ENCODE data around the gene CCDC141. TPM values are rescaled to one million over a fixed set of nuclear protein-coding genes. Genes with fewer than 3 reads are reported as not detected.

CCDC141 gene
- total RNA-seq, 4 donors from 2014 or later = 0.08 to 1.3 (median 0.73) TPM

DNA sequence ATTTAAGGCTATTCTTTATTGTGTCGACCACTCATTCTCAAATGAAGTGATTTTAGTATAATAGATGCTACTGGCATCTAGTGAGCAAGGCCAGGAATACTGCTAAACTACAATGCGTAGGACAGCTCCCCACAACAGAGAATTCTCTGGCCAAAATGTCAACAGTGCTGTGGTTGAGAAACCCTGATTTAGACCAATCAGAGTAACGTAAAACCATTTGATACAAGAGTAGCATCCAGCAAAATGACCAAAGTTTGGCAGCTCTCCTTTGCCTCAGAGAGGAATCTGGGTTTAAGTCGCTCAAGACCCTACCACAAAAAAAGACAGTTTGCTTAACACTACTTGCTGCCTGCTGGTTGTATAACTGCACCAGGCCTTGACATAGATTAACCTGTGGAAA is 205.7 kb downstream of the CCDC141 start:
- Histone ChIP-seq H3K27ac (no peak overlapping the region), H3K4me1 (no peaks in the 10 kb centered on the region), H3K4me3 (no peak overlapping the region), H3K27me3 (no peaks in the 10 kb centered on the region), H3K9me3 (no peaks in the 10 kb centered on the region), H3K36me3 (no peaks in the 10 kb centered on the region)
- DNase-seq (ENCODE audit: low spot score in 2 of 2) = no peak
- TF ChIP-seq EP300 (IDR thresholded peaks at IDR 0.05) = no peak
- TF ChIP-seq, protein P1, sequence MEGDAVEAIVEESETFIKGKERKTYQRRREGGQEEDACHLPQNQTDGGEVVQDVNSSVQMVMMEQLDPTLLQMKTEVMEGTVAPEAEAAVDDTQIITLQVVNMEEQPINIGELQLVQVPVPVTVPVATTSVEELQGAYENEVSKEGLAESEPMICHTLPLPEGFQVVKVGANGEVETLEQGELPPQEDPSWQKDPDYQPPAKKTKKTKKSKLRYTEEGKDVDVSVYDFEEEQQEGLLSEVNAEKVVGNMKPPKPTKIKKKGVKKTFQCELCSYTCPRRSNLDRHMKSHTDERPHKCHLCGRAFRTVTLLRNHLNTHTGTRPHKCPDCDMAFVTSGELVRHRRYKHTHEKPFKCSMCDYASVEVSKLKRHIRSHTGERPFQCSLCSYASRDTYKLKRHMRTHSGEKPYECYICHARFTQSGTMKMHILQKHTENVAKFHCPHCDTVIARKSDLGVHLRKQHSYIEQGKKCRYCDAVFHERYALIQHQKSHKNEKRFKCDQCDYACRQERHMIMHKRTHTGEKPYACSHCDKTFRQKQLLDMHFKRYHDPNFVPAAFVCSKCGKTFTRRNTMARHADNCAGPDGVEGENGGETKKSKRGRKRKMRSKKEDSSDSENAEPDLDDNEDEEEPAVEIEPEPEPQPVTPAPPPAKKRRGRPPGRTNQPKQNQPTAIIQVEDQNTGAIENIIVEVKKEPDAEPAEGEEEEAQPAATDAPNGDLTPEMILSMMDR (IDR thresholded peaks at IDR 0.05) = no peak
- TF ChIP-seq POLR2AphosphoS5 (IDR thresholded peaks at IDR 0.05) = no peak
- no peak for TF ChIP-seq POLR2A (IDR thresholded peaks at IDR 0.05)
- 90% methylated on average over 4 of the region's 4 CpGs for WGBS

DNA sequence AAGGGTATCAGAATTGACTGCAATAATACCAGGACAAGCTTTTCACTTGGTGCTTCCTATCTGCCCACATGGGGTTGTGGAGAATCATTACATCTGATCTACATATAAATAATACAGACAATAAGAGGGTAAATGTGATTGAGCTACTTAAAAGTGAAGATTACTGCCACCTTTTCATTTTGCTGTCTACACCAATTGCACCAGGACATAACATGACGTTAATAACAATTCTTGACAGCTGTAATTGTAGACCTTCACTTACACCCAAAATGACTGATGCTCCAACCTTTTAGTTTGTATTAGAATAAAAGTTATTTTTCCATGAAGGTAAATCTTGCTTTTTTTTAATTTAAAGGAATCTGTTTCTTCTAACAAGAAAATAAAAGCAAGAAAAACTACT is 206.2 kb downstream of the CCDC141 start:
- H3K27ac ChIP-seq = no peak overlapping the region
- H3K27me3 ChIP-seq = no peaks in the 10 kb centered on the region
- H3K4me1 ChIP-seq = no peaks in the 10 kb centered on the region
- WGBS = 91% methylated on average over 1 of the region's 1 CpG
- DNase-seq (ENCODE audit: low spot score in 2 of 2) = no peak
- H3K36me3 ChIP-seq = no peaks in the 10 kb centered on the region
- no peak for TF ChIP-seq POLR2A (IDR thresholded peaks at IDR 0.05)
- no peak for TF ChIP-seq EP300 (IDR thresholded peaks at IDR 0.05)
- TF ChIP-seq POLR2AphosphoS5 (IDR thresholded peaks at IDR 0.05) = no peak
- TF ChIP-seq, protein P1 (IDR thresholded peaks at IDR 0.05) = no peak
- H3K4me3 ChIP-seq = no peak overlapping the region
- no peaks in the 10 kb centered on the region for H3K9me3 ChIP-seq

DNA sequence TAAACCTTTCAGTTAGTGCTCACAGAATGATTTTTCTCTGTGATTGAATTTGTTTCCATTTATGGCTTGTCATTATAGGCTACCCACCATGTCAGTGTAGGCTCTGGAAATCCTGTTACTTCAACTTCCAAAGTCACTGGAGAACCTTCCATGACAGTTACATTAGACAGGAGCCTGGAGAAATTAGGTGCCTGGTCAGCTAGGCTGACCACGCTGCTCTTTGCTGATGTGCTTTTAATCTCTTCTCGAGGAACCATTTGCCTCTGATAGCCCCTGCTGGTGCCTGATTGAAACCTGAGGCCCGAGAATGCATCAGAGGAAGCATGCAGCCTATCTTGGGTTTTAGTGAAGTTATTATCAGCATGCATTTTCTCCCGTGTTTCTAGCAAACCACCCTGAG is 213.1 kb downstream of the CCDC141 start:
- no peak overlapping the region for H3K4me3 ChIP-seq
- 33% methylated on average over 4 of the region's 4 CpGs for WGBS
- no peaks in the 10 kb centered on the region for H3K27me3 ChIP-seq
- TF ChIP-seq POLR2AphosphoS5 (IDR thresholded peaks at IDR 0.05) (no peak), POLR2A (IDR thresholded peaks at IDR 0.05) (no peak), EP300 (IDR thresholded peaks at IDR 0.05) (no peak)
- TF ChIP-seq, protein P1 (IDR thresholded peaks at IDR 0.05) = no peak
- no peaks in the 10 kb centered on the region for H3K9me3 ChIP-seq
- H3K27ac ChIP-seq = no peak overlapping the region
- DNase-seq (ENCODE audit: low spot score in 2 of 2) = no peak
- no peaks in the 10 kb centered on the region for H3K36me3 ChIP-seq
- no peaks in the 10 kb centered on the region for H3K4me1 ChIP-seq

DNA sequence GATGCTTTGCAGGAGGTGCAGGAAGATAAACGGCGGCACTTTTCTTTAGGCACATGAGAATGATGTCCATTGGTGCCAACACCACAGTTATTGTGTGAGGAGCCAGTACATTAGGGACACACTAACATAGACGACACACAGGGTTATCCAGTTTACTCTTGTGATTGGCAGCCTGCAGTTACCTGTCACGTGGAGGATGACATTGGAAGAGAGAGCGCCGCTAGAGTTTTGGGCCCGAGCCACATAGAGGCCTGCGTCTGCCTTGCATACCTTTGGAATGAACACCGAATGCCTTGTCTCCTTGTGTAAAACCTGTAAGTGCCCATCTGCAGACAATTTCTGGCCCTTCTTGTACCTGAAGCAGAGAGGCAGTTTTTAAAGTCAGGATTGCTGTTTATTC is 215.9 kb downstream of the CCDC141 start:
- H3K27ac ChIP-seq = no peak overlapping the region
- no peak for DNase-seq (ENCODE audit: low spot score in 2 of 2)
- H3K4me1 ChIP-seq = no peaks in the 10 kb centered on the region
- TF ChIP-seq POLR2AphosphoS5 (IDR thresholded peaks at IDR 0.05) = no peak
- TF ChIP-seq POLR2A (IDR thresholded peaks at IDR 0.05) = no peak
- TF ChIP-seq EP300 (IDR thresholded peaks at IDR 0.05) = no peak
- TF ChIP-seq, protein P1 (IDR thresholded peaks at IDR 0.05) = no peak
- WGBS = 76% methylated on average over 9 of the region's 9 CpGs
- H3K4me3 ChIP-seq = no peak overlapping the region
- H3K36me3 ChIP-seq = no peaks in the 10 kb centered on the region
- H3K27me3 ChIP-seq = no peaks in the 10 kb centered on the region
- H3K9me3 ChIP-seq = no peaks in the 10 kb centered on the region

DNA sequence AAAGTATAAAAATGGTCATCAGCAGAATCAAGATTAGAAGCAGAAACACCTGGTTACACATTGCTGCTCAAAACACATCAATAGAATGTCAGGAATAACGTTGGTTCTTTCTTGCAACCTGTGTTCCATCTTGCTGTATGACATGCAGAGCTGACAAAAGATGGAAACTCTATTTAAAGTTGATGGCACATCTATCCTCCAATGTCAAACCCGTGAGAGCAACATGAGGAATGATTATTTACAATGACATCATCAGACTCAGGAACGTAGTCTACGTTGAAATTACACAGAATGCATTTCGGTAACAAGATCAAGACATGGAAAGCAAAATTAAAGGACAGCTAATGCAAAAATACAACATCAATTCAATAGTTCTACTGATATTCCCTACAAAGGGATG is 216.6 kb downstream of the CCDC141 start:
- Histone ChIP-seq H3K36me3 (no peaks in the 10 kb centered on the region), H3K27ac (no peak overlapping the region), H3K9me3 (no peaks in the 10 kb centered on the region), H3K4me1 (peaks cover 3% of the 10 kb centered on the region), H3K4me3 (no peak overlapping the region), H3K27me3 (no peaks in the 10 kb centered on the region)
- no peak for TF ChIP-seq EP300 (IDR thresholded peaks at IDR 0.05)
- WGBS = 76% methylated on average over 5 of the region's 5 CpGs
- no peak for DNase-seq (ENCODE audit: low spot score in 2 of 2)

DNA sequence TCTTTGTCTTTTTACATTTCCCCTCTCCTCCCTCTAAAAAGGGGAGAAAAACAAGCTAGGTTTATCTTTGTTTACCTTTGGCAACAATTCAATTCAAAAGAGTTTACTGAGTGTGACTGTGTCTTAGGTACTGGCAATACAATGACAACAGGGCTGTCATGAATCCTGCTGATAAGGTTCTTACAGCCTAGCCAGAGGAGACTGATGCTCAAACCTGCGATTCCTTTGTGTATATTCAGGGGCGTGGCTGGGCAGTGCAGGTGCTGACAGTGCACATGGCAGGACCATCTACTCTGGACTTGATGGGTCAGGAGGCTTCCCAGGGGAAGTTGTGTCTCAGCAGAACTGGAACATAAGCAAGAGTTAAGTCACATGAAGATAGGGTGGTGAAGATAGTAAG is 219.5 kb downstream of the CCDC141 start:
- Histone ChIP-seq H3K36me3 (no peaks in the 10 kb centered on the region), H3K27ac (no peak overlapping the region), H3K27me3 (no peaks in the 10 kb centered on the region), H3K9me3 (no peaks in the 10 kb centered on the region), H3K4me1 (peaks cover 6% of the 10 kb centered on the region), H3K4me3 (no peak overlapping the region)
- WGBS = 88% methylated on average over 2 of the region's 2 CpGs
- DNase-seq (ENCODE audit: low spot score in 2 of 2) = no peak
- TF ChIP-seq POLR2A (IDR thresholded peaks at IDR 0.05) = no peak
- TF ChIP-seq, protein P1 (IDR thresholded peaks at IDR 0.05) = no peak
- no peak for TF ChIP-seq POLR2AphosphoS5 (IDR thresholded peaks at IDR 0.05)
- no peak for TF ChIP-seq EP300 (IDR thresholded peaks at IDR 0.05)
